Loucy (cell line): Measurements from ENCODE around the gene ELMO3.
A peak's percentile ranks its signal among the peaks of the same experiment; 100 is the strongest.

Experiments used
- H2AFZ ChIP-seq: fragments of 200-600 bp; sonication (generic); 2 replicates; pipeline ENCODE4 v1.6.0; 2016; ENCODE audit warnings: antibody characterized with exemption, mild to moderate bottlenecking, low read length, moderate library complexity
- H3F3A ChIP-seq: fragments of 200-600 bp; 2 replicates; pipeline ENCODE4 v1.6.0; 2016; ENCODE audit warnings: antibody characterized with exemption, low read depth, mild to moderate bottlenecking
- H3K27me3 ChIP-seq: fragments of 200-600 bp; sonication (generic); 2 replicates; pipeline ENCODE4 v1.6.1; 2014; ENCODE audit warnings: low read length, mild to moderate bottlenecking; ENCODE audit not compliant: insufficient read depth, poor library complexity, severe bottlenecking
- H3K36me3 ChIP-seq: fragments of 200-600 bp; sonication (generic); 2 replicates; pipeline ENCODE4 v1.6.1; 2016; ENCODE audit warnings: low read length; ENCODE audit not compliant: insufficient read depth
- H3K4me1 ChIP-seq: fragments of 200-600 bp; sonication (generic); 2 replicates; pipeline ENCODE4 v1.5.1; 2014; ENCODE audit warnings: low read length, mild to moderate bottlenecking; ENCODE audit not compliant: insufficient read depth, poor library complexity, severe bottlenecking
- H3K4me2 ChIP-seq: fragments of 200-600 bp; sonication (generic); 2 replicates; pipeline ENCODE4 v1.6.0; 2014; ENCODE audit warnings: antibody characterized with exemption, low read length, low read depth, mild to moderate bottlenecking; ENCODE audit not compliant: poor library complexity, severe bottlenecking
- H3K4me3 ChIP-seq: fragments of 200-600 bp; sonication (generic); 2 replicates; pipeline ENCODE4 v1.5.1; 2014; ENCODE audit warnings: low read length, mild to moderate bottlenecking, mixed read lengths; ENCODE audit not compliant: poor library complexity, severe bottlenecking
- H3K79me2 ChIP-seq: fragments of 200-600 bp; sonication (generic); 2 replicates; pipeline ENCODE4 v1.6.1; 2014; ENCODE audit warnings: low read length; ENCODE audit not compliant: insufficient read depth
- H3K9ac ChIP-seq: fragments of 200-600 bp; sonication (generic); 2 replicates; pipeline ENCODE4 v1.6.0; 2014; ENCODE audit warnings: mild to moderate bottlenecking, low read depth, low read length, moderate library complexity; ENCODE audit not compliant: poor library complexity, severe bottlenecking
- H3K9me2 ChIP-seq: fragments of 200-600 bp; sonication (generic); replicated peaks from 2 replicates; pipeline ENCODE4 v1.6.1; 2016; ENCODE audit warnings: low read depth, low read length, mixed read lengths
- H3K9me3 ChIP-seq: fragments of 200-600 bp; sonication (generic); 2 replicates; pipeline ENCODE4 v1.6.1; 2014; ENCODE audit warnings: mild to moderate bottlenecking, antibody characterized with exemption, low read length, low read depth; ENCODE audit not compliant: insufficient read depth
- H4K20me1 ChIP-seq: fragments of 200-600 bp; sonication (generic); 2 replicates; pipeline ENCODE4 v1.6.0; 2014; ENCODE audit warnings: antibody characterized with exemption, low read length, mild to moderate bottlenecking; ENCODE audit not compliant: insufficient read depth, poor library complexity, severe bottlenecking
- CTCF ChIP-seq: fragments of 200-600 bp; sonication (generic); conservative IDR thresholded peaks from 2 replicates; pipeline ENCODE4 v1.5.1; 2014; ENCODE audit warnings: mild to moderate bottlenecking, antibody characterized with exemption, low read length
- EZH2phosphoT487 ChIP-seq: fragments of 200-600 bp; IDR thresholded peaks from 2 replicates; pipeline ENCODE4 v1.6.1; 2018; ENCODE audit warnings: antibody characterized with exemption, mild to moderate bottlenecking, moderate library complexity, borderline replicate concordance

Gene ELMO3

GRCh38 chr16:67184453-67184994 lies 14.4 kb upstream of the ELMO3 start:
- H3K4me2 ChIP-seq: peak overlapping the region; percentile 81
- H2AFZ ChIP-seq: peak overlapping the region; percentile 98; the same call in 1 of the 2 replicates
- no peaks in the 10 kb centered on the region for H3K9me3 ChIP-seq
- TF ChIP-seq CTCF: no peak
- TF ChIP-seq EZH2phosphoT487: no peak
- peak overlapping the region; percentile 90 for H3K4me3 ChIP-seq
- H3K9ac ChIP-seq: no peak overlapping the region
- H3K36me3 ChIP-seq: no peaks in the 10 kb centered on the region
- no peaks in the 10 kb centered on the region for H3F3A ChIP-seq
- no peaks in the 10 kb centered on the region for H3K9me2 ChIP-seq
- H4K20me1 ChIP-seq: peaks cover 20% of the 10 kb centered on the region
- peaks cover 25% of the 10 kb centered on the region for H3K79me2 ChIP-seq
- H3K4me1 ChIP-seq: peaks cover 16% of the 10 kb centered on the region
- H3K27me3 ChIP-seq: no peaks in the 10 kb centered on the region

- Histone ChIP-seq H3K4me2 (peak overlapping the region; percentile 81), H3K79me2 (peaks cover 21% of the 10 kb centered on the region), H3K36me3 (no peaks in the 10 kb centered on the region), H3K9ac (no peak overlapping the region), H3K4me1 (peaks cover 16% of the 10 kb centered on the region), H4K20me1 (peaks cover 20% of the 10 kb centered on the region), H3F3A (no peaks in the 10 kb centered on the region), H3K4me3 (no peak overlapping the region), H3K27me3 (no peaks in the 10 kb centered on the region), H2AFZ (no peak overlapping the region), H3K9me2 (no peaks in the 10 kb centered on the region), H3K9me3 (no peaks in the 10 kb centered on the region)
- TF ChIP-seq CTCF (peak; percentile 78), EZH2phosphoT487 (no peak)
Measured at GRCh38 chr16:67184995-67185650, 13.8 kb upstream of the ELMO3 start.

GRCh38 chr16:67185651-67186134 lies 13.2 kb upstream of the ELMO3 start:
- H2AFZ ChIP-seq: no peak overlapping the region
- no peak overlapping the region for H3K9ac ChIP-seq
- TF ChIP-seq EZH2phosphoT487 (no peak), CTCF (no peak; the same call in 1 of the 2 replicates)
- no peaks in the 10 kb centered on the region for H3K9me3 ChIP-seq
- H3K4me2 ChIP-seq: no peak overlapping the region
- no peaks in the 10 kb centered on the region for H3K36me3 ChIP-seq
- H3K4me3 ChIP-seq: no peak overlapping the region
- H3K27me3 ChIP-seq: no peaks in the 10 kb centered on the region
- no peaks in the 10 kb centered on the region for H3F3A ChIP-seq
- peaks cover 20% of the 10 kb centered on the region for H4K20me1 ChIP-seq
- peaks cover 19% of the 10 kb centered on the region for H3K79me2 ChIP-seq
- H3K9me2 ChIP-seq: no peaks in the 10 kb centered on the region
- H3K4me1 ChIP-seq: peaks cover 16% of the 10 kb centered on the region
